Dedifferentiated amniotic fluid mesenchymal stem cell (primary cell): ENCODE data around the gene WWOX.

Source experiments
- DNase-seq: peaks from one replicate; pipeline ENCODE4 v3.0.0-alpha.2; 2016; ENCODE audit errors: extremely low spot score

Gene WWOX

GRCh38 chr16:78945336-78945735, 845.9 kb downstream of the WWOX start:
- no peak for DNase-seq

GRCh38 chr16:78946556-78946955, 847.1 kb downstream of the WWOX start:
- no peak for DNase-seq

- DNase-seq: no peak
Measured at GRCh38 chr16:78950768-78951167, 851.3 kb downstream of the WWOX start.

- DNase-seq: no peak
Measured at GRCh38 chr16:78952630-78953029, 853.2 kb downstream of the WWOX start.

- DNase-seq: no peak
Measured at GRCh38 chr16:78953526-78953925, 854.1 kb downstream of the WWOX start.

GRCh38 chr16:78955206-78955605, 855.8 kb downstream of the WWOX start:
- no peak for DNase-seq

- DNase-seq: no peak
Measured at GRCh38 chr16:78956859-78957258, 857.4 kb downstream of the WWOX start.

- no peak for DNase-seq
Measured at GRCh38 chr16:78957317-78958100, 858.1 kb downstream of the WWOX start.

- no peak for DNase-seq
Measured at GRCh38 chr16:78961464-78961863, 862.0 kb downstream of the WWOX start.

- no peak for DNase-seq
Measured at GRCh38 chr16:78962457-78962929, 863.0 kb downstream of the WWOX start.

- no peak for DNase-seq
Measured at GRCh38 chr16:78967948-78968347, 868.5 kb downstream of the WWOX start.

- no peak for DNase-seq
Measured at GRCh38 chr16:78969721-78970120, 870.3 kb downstream of the WWOX start.

- DNase-seq: no peak
Measured at GRCh38 chr16:78970650-78971049, 871.2 kb downstream of the WWOX start.

GRCh38 chr16:78972006-78972405, 872.6 kb downstream of the WWOX start:
- DNase-seq: no peak

GRCh38 chr16:78972986-78973385, 873.5 kb downstream of the WWOX start:
- no peak for DNase-seq

GRCh38 chr16:78976212-78976611, 876.8 kb downstream of the WWOX start:
- no peak for DNase-seq

- DNase-seq: no peak
Measured at GRCh38 chr16:78980825-78981224, 881.4 kb downstream of the WWOX start.

- no peak for DNase-seq
Measured at GRCh38 chr16:78982096-78982744, 882.8 kb downstream of the WWOX start.

GRCh38 chr16:78984324-78984723, 884.9 kb downstream of the WWOX start:
- DNase-seq: no peak

- no peak for DNase-seq
Measured at GRCh38 chr16:78984887-78985464, 885.5 kb downstream of the WWOX start.

GRCh38 chr16:78985716-78986605, 886.5 kb downstream of the WWOX start:
- no peak for DNase-seq

- no peak for DNase-seq
Measured at GRCh38 chr16:78987666-78988065, 888.2 kb downstream of the WWOX start.
